Measurements from ENCODE around the gene SLC6A4.
"Not testable (repeated sequence)": the region's sequence is repeated elsewhere in the genome, so short reads cannot be mapped to it uniquely, and the experiment has no call there.

Gene SLC6A4

GRCh38 chr17:30238387-30239088, 3.0 kb upstream of the SLC6A4 start:
- no peak for DNase-seq (ENCODE audit: low spot score)

GRCh38 chr17:30238003-30238344, 2.5 kb upstream of the SLC6A4 start:
- DNase-seq (ENCODE audit: low spot score): no peak

GRCh38 chr17:30237296-30238002, 2.0 kb upstream of the SLC6A4 start:
- no peak for DNase-seq (ENCODE audit: low spot score)

GRCh38 chr17:30236766-30237165, 1.3 kb upstream of the SLC6A4 start:
- peak; percentile 55 for DNase-seq (ENCODE audit: low spot score)

- no peak for DNase-seq (ENCODE audit: low spot score)
These were observed 764 bp upstream of the SLC6A4 start for GRCh38 chr17:30236297-30236624.

GRCh38 chr17:30234964-30235363, 533 bp downstream of the SLC6A4 start:
- no peak for DNase-seq (ENCODE audit: low spot score)

- no peak for DNase-seq (ENCODE audit: low spot score)
These were observed 1.2 kb downstream of the SLC6A4 start for GRCh38 chr17:30234296-30234695.

GRCh38 chr17:30232824-30233427, 2.6 kb downstream of the SLC6A4 start:
- no peak for DNase-seq (ENCODE audit: low spot score)

GRCh38 chr17:30232015-30232823, 3.3 kb downstream of the SLC6A4 start:
- no peak for DNase-seq (ENCODE audit: low spot score)

GRCh38 chr17:30230596-30231125, 4.8 kb downstream of the SLC6A4 start:
- DNase-seq (ENCODE audit: low spot score): no peak

GRCh38 chr17:30230009-30230408, 5.5 kb downstream of the SLC6A4 start:
- DNase-seq (ENCODE audit: low spot score): not testable (repeated sequence)

GRCh38 chr17:30229012-30229411, 6.5 kb downstream of the SLC6A4 start:
- peak; percentile 56 for DNase-seq (ENCODE audit: low spot score)

- DNase-seq (ENCODE audit: low spot score): no peak
These were observed 7.5 kb downstream of the SLC6A4 start for GRCh38 chr17:30228011-30228410.

GRCh38 chr17:30226878-30227277, 8.6 kb downstream of the SLC6A4 start:
- no peak for DNase-seq (ENCODE audit: low spot score)

GRCh38 chr17:30225919-30226553, 9.5 kb downstream of the SLC6A4 start:
- no peak for DNase-seq (ENCODE audit: low spot score)

- no peak for DNase-seq (ENCODE audit: low spot score)
These were observed 10.4 kb downstream of the SLC6A4 start for GRCh38 chr17:30225112-30225511.

- DNase-seq (ENCODE audit: low spot score): no peak
These were observed 11.0 kb downstream of the SLC6A4 start for GRCh38 chr17:30224419-30224960.

GRCh38 chr17:30222721-30223175, 12.7 kb downstream of the SLC6A4 start:
- no peak for DNase-seq (ENCODE audit: low spot score)

GRCh38 chr17:30222251-30222650, 13.2 kb downstream of the SLC6A4 start:
- DNase-seq (ENCODE audit: low spot score): no peak

- no peak for DNase-seq (ENCODE audit: low spot score)
These were observed 14.2 kb downstream of the SLC6A4 start for GRCh38 chr17:30221346-30221745.

GRCh38 chr17:30220414-30220813, 15.1 kb downstream of the SLC6A4 start:
- DNase-seq (ENCODE audit: low spot score): no peak

GRCh38 chr17:30219833-30220232, 15.7 kb downstream of the SLC6A4 start:
- DNase-seq (ENCODE audit: low spot score): no peak

Measured in AG08395 (cell line).